ENCODE results near the gene RYR3. TPM values are rescaled to one million over a fixed set of nuclear protein-coding genes. Genes with fewer than 3 reads are reported as not detected.

RYR3 gene
- total and polyA plus RNA-seq, 7 experiments from 2014 or later = 0.10 to 5.3 (median 1.2) TPM; not detected in 3

DNA sequence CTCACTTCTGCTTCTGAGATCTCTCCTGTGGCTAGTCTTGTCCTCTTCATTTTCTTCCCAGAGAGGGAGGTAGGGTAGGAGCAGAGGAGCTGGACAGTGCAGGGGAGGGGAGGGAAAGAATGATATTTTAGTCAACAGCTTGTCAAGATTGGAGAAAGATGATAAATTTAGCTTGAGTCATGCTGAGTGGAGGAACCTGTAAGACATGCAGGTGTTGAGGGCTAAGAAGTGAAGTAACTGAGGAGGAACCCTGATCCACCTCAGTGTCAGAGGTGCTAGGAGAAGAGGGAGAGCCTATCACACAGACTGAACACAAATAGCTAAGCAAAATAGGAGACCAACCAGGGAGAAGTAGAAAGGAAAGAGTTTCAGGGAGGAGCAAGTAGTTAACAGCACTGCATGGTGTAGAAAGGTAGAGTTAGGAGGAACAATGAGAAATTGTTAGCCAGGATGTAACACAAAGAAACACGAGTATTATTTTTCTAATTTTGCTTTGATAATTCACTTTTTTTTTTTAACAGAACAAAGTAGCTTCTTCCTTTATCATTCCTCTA lies 549.3 kb downstream of the RYR3 start:
- intact Hi-C loops (cut with micrococcal nuclease) = no loop called here
- Mint-ChIP-seq H3K27ac (peak overlapping the region in 1 of 9 donors; percentile 12), H3K9me3 (peaks cover 0 to 3% (median 0%) of the 10 kb centered on the region in 11 donors), H3K27me3 (no peaks in the 10 kb centered on the region), H3K4me3 (no peak overlapping the region), H3K4me1 (peaks cover 0 to 3% (median 0%) of the 10 kb centered on the region in 7 donors), H3K36me3 (peaks cover 3 to 49% (median 34%) of the 10 kb centered on the region in 5 donors)
- POLR2A ChIA-PET = interaction anchor here (0.6 kb wide), 1 partner anchor 104 kb away, joined by 3 read pairs; no protein-coding TSS in a partner anchor
- Histone ChIP-seq H3K27me3 (ENCODE audit: control insufficient read depth in 2 of 2, insufficient read depth in 2 of 2, low read length in 2 of 2) (no peaks in the 10 kb centered on the region), H3K36me3 (ENCODE audit: control insufficient read depth in 2 of 3, insufficient read depth in 3 of 3, low read length in 3 of 3) (no peaks in the 10 kb centered on the region), H3K4me3 (ENCODE audit: low read length) (no peak overlapping the region), H3K9me3 (ENCODE audit: control insufficient read depth in 2 of 3, low read length in 3 of 3) (no peaks in the 10 kb centered on the region), H3K4me1 (ENCODE audit: control insufficient read depth in 2 of 2, insufficient read depth in 2 of 2, low read length in 2 of 2) (no peaks in the 10 kb centered on the region), H3K27ac (ENCODE audit: low read depth, low read length) (no peak overlapping the region)
- ATAC-seq = no peak
- DNase-seq = no peak
- CTCF ChIA-PET = no interaction called here

DNA sequence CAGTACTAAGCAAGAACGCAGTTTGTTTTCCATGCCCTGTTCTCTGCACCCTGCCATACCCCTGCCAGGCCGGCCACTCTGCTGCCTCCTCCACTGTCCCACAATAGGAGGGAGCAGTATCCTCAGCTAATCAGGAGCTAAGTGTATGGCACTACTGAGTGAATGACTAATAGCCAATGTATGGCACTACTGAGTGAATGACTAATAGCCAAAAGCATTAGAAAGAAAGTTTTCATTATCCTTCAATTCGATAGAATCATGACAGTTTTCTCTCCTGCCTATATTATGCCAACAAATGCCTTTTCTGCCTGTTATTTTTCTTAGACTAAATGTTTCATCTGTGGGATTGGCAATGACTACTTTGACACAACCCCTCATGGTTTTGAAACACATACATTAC lies 550.0 kb downstream of the RYR3 start:
- no peaks in the 10 kb centered on the region for H3K4me1 ChIP-seq (ENCODE audit: control insufficient read depth in 2 of 2, insufficient read depth in 2 of 2, low read length in 2 of 2)
- Mint-ChIP-seq H3K27ac (no peak overlapping the region), H3K4me3 (no peak overlapping the region), H3K27me3 (no peaks in the 10 kb centered on the region), H3K9me3 (peaks cover 0 to 3% (median 0%) of the 10 kb centered on the region in 11 donors), H3K36me3 (peaks cover 3 to 54% (median 37%) of the 10 kb centered on the region in 5 donors), H3K4me1 (peaks cover 0 to 3% (median 0%) of the 10 kb centered on the region in 7 donors)
- no peaks in the 10 kb centered on the region for H3K9me3 ChIP-seq (ENCODE audit: control insufficient read depth in 2 of 3, low read length in 3 of 3)
- intact Hi-C loops (cut with micrococcal nuclease) = no loop called here
- POLR2A ChIA-PET = interaction anchor here (0.6 kb wide), 1 partner anchor 104 kb away, joined by 3 read pairs; no protein-coding TSS in a partner anchor
- CTCF ChIA-PET = no interaction called here
- DNase-seq = no peak
- ATAC-seq = no peak
- no peak overlapping the region for H3K4me3 ChIP-seq (ENCODE audit: low read length)
- peaks cover 0 to 3% (median 0%) of the 10 kb centered on the region in 3 experiments for H3K36me3 ChIP-seq (ENCODE audit: control insufficient read depth in 2 of 3, insufficient read depth in 3 of 3, low read length in 3 of 3)
- no peaks in the 10 kb centered on the region for H3K27me3 ChIP-seq (ENCODE audit: control insufficient read depth in 2 of 2, insufficient read depth in 2 of 2, low read length in 2 of 2)
- no peak overlapping the region for H3K27ac ChIP-seq (ENCODE audit: low read depth, low read length)

DNA sequence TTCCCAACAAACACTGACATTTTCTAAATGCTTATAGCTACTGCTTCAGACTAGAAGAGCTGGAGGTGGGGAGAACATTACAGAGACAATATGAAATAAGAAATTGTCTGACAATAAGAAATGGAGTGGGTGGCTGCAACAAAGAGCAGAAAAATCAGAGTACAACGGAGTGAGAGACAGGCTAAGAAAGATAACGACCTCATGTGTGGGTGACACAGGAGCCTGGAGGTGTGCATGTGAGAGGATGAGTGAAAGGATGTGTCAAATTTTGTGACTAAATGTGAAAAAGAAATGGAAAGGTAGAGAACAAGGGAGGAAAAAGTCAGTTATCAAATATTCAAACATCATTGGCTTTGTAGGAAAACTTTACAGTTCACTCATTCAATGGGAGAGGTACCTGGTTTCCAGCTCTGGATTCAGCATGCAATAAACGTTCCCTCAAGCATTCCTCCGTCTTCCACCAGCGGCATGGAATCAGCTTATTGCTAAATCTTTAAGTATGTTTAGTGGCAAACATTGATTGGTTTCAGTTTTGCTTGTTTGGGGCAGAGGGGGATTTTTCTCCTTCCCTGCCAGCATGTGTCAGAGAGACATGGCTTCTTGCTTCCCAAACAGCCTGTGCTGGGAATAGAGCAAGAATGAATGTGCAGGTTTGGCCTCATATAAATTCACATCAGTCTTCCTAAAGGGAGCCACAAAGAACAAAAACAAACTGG lies 553.8 kb downstream of the RYR3 start:
- peaks cover 0 to 16% (median 0%) of the 10 kb centered on the region in 3 experiments for H3K36me3 ChIP-seq (ENCODE audit: control insufficient read depth in 2 of 3, insufficient read depth in 3 of 3, low read length in 3 of 3)
- H3K27me3 ChIP-seq (ENCODE audit: control insufficient read depth in 2 of 2, insufficient read depth in 2 of 2, low read length in 2 of 2) = no peaks in the 10 kb centered on the region
- peaks cover 0 to 3% (median 0%) of the 10 kb centered on the region in 11 donors for H3K9me3 Mint-ChIP-seq
- peaks cover 6 to 62% (median 49%) of the 10 kb centered on the region in 5 donors for H3K36me3 Mint-ChIP-seq
- CTCF ChIA-PET = no interaction called here
- H3K4me3 Mint-ChIP-seq = no peak overlapping the region
- ATAC-seq (no peak), DNase-seq (no peak)
- H3K27ac ChIP-seq (ENCODE audit: low read depth, low read length) = no peak overlapping the region
- H3K27me3 Mint-ChIP-seq = no peaks in the 10 kb centered on the region
- H3K4me1 ChIP-seq (ENCODE audit: control insufficient read depth in 2 of 2, insufficient read depth in 2 of 2, low read length in 2 of 2) = no peaks in the 10 kb centered on the region
- no peak overlapping the region for H3K4me3 ChIP-seq (ENCODE audit: low read length)
- no peaks in the 10 kb centered on the region for H3K9me3 ChIP-seq (ENCODE audit: control insufficient read depth in 2 of 3, low read length in 3 of 3)
- POLR2A ChIA-PET = no interaction called here
- intact Hi-C loops (cut with micrococcal nuclease) = no loop called here
- H3K27ac Mint-ChIP-seq = no peak overlapping the region
- peaks cover 0 to 3% (median 0%) of the 10 kb centered on the region in 7 donors for H3K4me1 Mint-ChIP-seq

DNA sequence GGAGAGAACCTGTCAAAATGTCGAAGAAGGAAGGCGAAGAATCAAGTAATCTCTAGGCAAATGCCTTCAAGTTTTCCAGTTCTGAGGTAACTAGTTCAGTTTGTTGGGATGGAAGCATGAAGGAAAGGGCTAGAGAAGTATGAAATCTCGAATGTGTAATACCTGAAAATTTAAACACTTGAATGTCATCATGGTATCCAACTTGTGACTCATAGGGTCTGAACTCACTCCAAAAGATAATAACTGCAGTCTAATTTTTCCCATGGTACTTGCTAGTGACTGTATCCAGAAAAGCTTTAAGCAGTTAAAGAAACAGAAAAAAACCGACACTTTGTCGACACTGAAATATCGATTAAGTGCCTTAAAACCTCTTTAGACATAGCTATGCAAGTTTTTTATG lies 554.6 kb downstream of the RYR3 start:
- ATAC-seq (no peak), DNase-seq (no peak)
- no peaks in the 10 kb centered on the region for H3K27me3 ChIP-seq (ENCODE audit: control insufficient read depth in 2 of 2, insufficient read depth in 2 of 2, low read length in 2 of 2)
- H3K36me3 Mint-ChIP-seq = peaks cover 6 to 59% (median 45%) of the 10 kb centered on the region in 5 donors
- ChIA-PET CTCF (no interaction called here), POLR2A (no interaction called here)
- no peaks in the 10 kb centered on the region for H3K4me1 ChIP-seq (ENCODE audit: control insufficient read depth in 2 of 2, insufficient read depth in 2 of 2, low read length in 2 of 2)
- intact Hi-C loops (cut with micrococcal nuclease) = no loop called here
- H3K4me1 Mint-ChIP-seq = peaks cover 0 to 5% (median 0%) of the 10 kb centered on the region in 7 donors
- H3K27ac ChIP-seq (ENCODE audit: low read depth, low read length) = no peak overlapping the region
- no peaks in the 10 kb centered on the region for H3K9me3 ChIP-seq (ENCODE audit: control insufficient read depth in 2 of 3, low read length in 3 of 3)
- no peak overlapping the region for H3K4me3 ChIP-seq (ENCODE audit: low read length)
- H3K9me3 Mint-ChIP-seq = peaks cover 0 to 3% (median 0%) of the 10 kb centered on the region in 11 donors
- H3K4me3 Mint-ChIP-seq = no peak overlapping the region
- no peak overlapping the region for H3K27ac Mint-ChIP-seq
- H3K27me3 Mint-ChIP-seq = no peaks in the 10 kb centered on the region
- H3K36me3 ChIP-seq (ENCODE audit: control insufficient read depth in 2 of 3, insufficient read depth in 3 of 3, low read length in 3 of 3) = peaks cover 0 to 16% (median 0%) of the 10 kb centered on the region in 3 experiments

DNA sequence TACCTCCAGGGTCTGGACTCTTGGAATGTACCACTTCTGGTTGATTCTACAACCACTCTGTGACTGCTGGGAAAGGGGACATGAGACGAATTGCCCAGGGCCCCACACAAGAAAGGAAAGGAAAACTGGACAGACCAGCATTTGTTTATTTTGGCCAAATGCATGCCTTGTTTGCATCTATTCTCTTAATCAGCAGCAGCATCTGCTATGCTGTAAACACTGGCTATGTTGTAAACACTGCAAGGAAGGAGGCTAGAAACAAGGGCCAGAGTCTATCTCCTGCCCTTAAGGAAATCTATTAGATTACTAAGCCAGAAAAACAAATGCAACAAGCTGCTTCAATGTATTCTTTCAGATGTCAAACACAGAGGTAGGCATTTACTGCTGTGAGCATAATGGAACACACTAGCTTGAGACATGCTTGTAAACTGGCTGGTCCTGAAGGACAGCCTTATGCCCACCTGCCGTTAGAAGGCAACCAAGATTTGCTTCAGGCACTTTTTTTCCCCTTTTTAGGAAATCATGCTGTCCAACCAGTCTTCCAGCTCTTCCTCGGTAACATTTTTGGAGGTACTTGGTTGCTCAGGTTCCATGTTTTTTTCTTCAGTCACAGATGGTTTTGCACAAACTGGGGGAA lies 555.5 kb downstream of the RYR3 start:
- Histone ChIP-seq H3K27ac (ENCODE audit: low read depth, low read length) (no peak overlapping the region), H3K27me3 (ENCODE audit: control insufficient read depth in 2 of 2, insufficient read depth in 2 of 2, low read length in 2 of 2) (no peaks in the 10 kb centered on the region), H3K4me3 (ENCODE audit: low read length) (no peak overlapping the region), H3K4me1 (ENCODE audit: control insufficient read depth in 2 of 2, insufficient read depth in 2 of 2, low read length in 2 of 2) (no peaks in the 10 kb centered on the region), H3K9me3 (ENCODE audit: control insufficient read depth in 2 of 3, low read length in 3 of 3) (no peaks in the 10 kb centered on the region), H3K36me3 (ENCODE audit: control insufficient read depth in 2 of 3, insufficient read depth in 3 of 3, low read length in 3 of 3) (peaks cover 0 to 16% (median 0%) of the 10 kb centered on the region in 3 experiments)
- POLR2A ChIA-PET = no interaction called here
- H3K36me3 Mint-ChIP-seq = peaks cover 6 to 51% (median 45%) of the 10 kb centered on the region in 5 donors
- H3K27me3 Mint-ChIP-seq = no peaks in the 10 kb centered on the region
- H3K9me3 Mint-ChIP-seq = peaks cover 0 to 3% (median 0%) of the 10 kb centered on the region in 11 donors
- no peak for DNase-seq
- no peak overlapping the region for H3K27ac Mint-ChIP-seq
- intact Hi-C loops (cut with micrococcal nuclease) = no loop called here
- H3K4me1 Mint-ChIP-seq = peaks cover 0 to 5% (median 0%) of the 10 kb centered on the region in 7 donors
- no peak for ATAC-seq
- no peak overlapping the region for H3K4me3 Mint-ChIP-seq
- CTCF ChIA-PET = no interaction called here

DNA sequence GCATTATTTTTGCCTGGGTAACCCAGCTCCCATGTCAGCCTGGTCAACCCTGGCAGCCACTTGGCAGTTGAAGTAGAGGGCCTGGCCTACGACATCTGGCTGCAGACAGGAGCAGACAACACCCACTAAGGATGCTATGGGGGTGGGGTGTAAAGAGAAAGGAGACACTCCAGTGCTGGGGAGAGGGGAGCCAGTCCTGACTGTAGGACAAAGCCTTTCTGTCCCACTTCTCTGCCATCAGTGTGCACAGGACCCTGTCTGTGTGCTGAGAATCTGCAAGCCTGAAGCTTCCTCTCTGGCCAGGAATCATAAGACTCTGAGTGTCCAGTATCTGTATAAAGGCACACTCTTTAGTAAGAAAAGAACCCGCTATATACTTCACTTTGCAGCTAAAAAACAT lies 561.2 kb downstream of the RYR3 start:
- ChIA-PET POLR2A (no interaction called here), CTCF (no interaction called here)
- Histone ChIP-seq H3K4me3 (ENCODE audit: low read length) (no peak overlapping the region), H3K36me3 (ENCODE audit: control insufficient read depth in 2 of 3, insufficient read depth in 3 of 3, low read length in 3 of 3) (peaks cover 0 to 1% (median 0%) of the 10 kb centered on the region in 3 experiments), H3K9me3 (ENCODE audit: control insufficient read depth in 2 of 3, low read length in 3 of 3) (no peaks in the 10 kb centered on the region), H3K27me3 (ENCODE audit: control insufficient read depth in 2 of 2, insufficient read depth in 2 of 2, low read length in 2 of 2) (no peaks in the 10 kb centered on the region), H3K27ac (ENCODE audit: low read depth, low read length) (no peak overlapping the region), H3K4me1 (ENCODE audit: control insufficient read depth in 2 of 2, insufficient read depth in 2 of 2, low read length in 2 of 2) (no peaks in the 10 kb centered on the region)
- Mint-ChIP-seq H3K27ac (no peak overlapping the region), H3K36me3 (peaks cover 0 to 28% (median 17%) of the 10 kb centered on the region in 5 donors), H3K4me1 (peaks cover 0 to 5% (median 0%) of the 10 kb centered on the region in 7 donors), H3K27me3 (no peaks in the 10 kb centered on the region), H3K4me3 (no peak overlapping the region), H3K9me3 (no peaks in the 10 kb centered on the region)
- ATAC-seq = no peak
- intact Hi-C loops (cut with micrococcal nuclease) = no loop called here
- no peak for DNase-seq
